GM12874 (cell line): ENCODE data around the gene LYST.

Experiments used
- CTCF ChIP-seq: IDR thresholded peaks from 2 replicates; pipeline ENCODE4 v1.5.1; 2011; ENCODE audit warnings: low read depth, mild to moderate bottlenecking, control low read depth, low read length, moderate library complexity; ENCODE audit not compliant: insufficient read depth

The LYST gene

GRCh38 chr1:235784950-235785349 is 81.8 kb downstream of the LYST start:
- no peak for TF ChIP-seq CTCF

GRCh38 chr1:235783148-235783776 is 83.4 kb downstream of the LYST start:
- no peak; the same call in 1 of the 2 replicates for TF ChIP-seq CTCF

GRCh38 chr1:235782601-235783000 is 84.1 kb downstream of the LYST start:
- TF ChIP-seq CTCF, result no peak

- no peak for TF ChIP-seq CTCF
These were observed 84.9 kb downstream of the LYST start for GRCh38 chr1:235781807-235782206.

GRCh38 chr1:235779770-235780169 is 86.9 kb downstream of the LYST start:
- no peak for TF ChIP-seq CTCF

- TF ChIP-seq CTCF, result no peak
These were observed 90.3 kb downstream of the LYST start for GRCh38 chr1:235776396-235776795.

GRCh38 chr1:235775246-235775860 is 91.4 kb downstream of the LYST start:
- TF ChIP-seq CTCF, result no peak
